Measurements from ENCODE around the gene NDUFB2.

DNA sequence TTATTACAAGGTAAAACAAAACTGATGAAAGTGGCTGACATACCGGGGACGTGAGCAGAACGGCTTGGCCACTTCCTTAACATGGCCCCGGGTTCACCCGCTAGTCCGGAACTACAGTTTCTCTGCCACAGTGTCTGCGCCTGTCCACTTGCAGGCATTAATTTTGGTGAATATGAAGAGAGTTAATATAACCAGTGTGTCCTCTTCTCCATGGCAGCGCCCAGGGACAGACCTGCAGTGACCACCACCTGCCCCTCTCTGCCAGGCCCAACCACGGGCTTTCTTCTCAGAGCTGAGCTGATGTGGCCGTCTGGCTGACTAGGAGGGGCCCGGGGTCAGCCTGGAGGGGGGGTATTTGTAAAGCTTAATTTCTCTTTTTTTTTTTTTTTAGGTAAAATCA, 1.1 kb upstream of the NDUFB2 start:
- TF ChIP-seq CTCF (IDR thresholded peaks at IDR 0.05) = no peak
- TF ChIP-seq POLR2A (IDR thresholded peaks at IDR 0.05) = no peak
